Sigmoid colon (tissue), 4 donors: Measurements from ENCODE around the gene LHX3.

Source experiments
- POLR2AphosphoS5 ChIP-seq, 4 donors: sonication (generic); formaldehyde crosslinking; IDR thresholded peaks; one replicate each; pipeline ENCODE4 v1.6.1; 2017; ENCODE audit warnings: antibody characterized with exemption in 4 of 4
- TF ChIP-seq, protein P1 (sequence below), 4 experiments: fragments of 450-650 bp in 3 of 4; fragments of 200-600 bp in 1 of 4; IDR thresholded peaks; one replicate each; pipeline ENCODE4 v1.5.1; 2016 to 2019; ENCODE audit warnings: antibody characterized with exemption in 4 of 4, mild to moderate bottlenecking in 3 of 4, moderate library complexity in 2 of 4

- TF ChIP-seq, protein P1, sequence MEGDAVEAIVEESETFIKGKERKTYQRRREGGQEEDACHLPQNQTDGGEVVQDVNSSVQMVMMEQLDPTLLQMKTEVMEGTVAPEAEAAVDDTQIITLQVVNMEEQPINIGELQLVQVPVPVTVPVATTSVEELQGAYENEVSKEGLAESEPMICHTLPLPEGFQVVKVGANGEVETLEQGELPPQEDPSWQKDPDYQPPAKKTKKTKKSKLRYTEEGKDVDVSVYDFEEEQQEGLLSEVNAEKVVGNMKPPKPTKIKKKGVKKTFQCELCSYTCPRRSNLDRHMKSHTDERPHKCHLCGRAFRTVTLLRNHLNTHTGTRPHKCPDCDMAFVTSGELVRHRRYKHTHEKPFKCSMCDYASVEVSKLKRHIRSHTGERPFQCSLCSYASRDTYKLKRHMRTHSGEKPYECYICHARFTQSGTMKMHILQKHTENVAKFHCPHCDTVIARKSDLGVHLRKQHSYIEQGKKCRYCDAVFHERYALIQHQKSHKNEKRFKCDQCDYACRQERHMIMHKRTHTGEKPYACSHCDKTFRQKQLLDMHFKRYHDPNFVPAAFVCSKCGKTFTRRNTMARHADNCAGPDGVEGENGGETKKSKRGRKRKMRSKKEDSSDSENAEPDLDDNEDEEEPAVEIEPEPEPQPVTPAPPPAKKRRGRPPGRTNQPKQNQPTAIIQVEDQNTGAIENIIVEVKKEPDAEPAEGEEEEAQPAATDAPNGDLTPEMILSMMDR (IDR thresholded peaks at IDR 0.05) = no peak
- TF ChIP-seq POLR2AphosphoS5 (IDR thresholded peaks at IDR 0.05) = no peak
Measured at GRCh38 chr9:136190237-136190601, 14.7 kb downstream of the LHX3 start.
